Measurements from ENCODE around the gene C4BPA. TPM values are rescaled to one million over a fixed set of nuclear protein-coding genes. Genes with fewer than 3 reads are reported as not detected.

The C4BPA gene
- total RNA-seq, 2 experiments from 2014 or later: not detected

- Mint-ChIP-seq H3K27ac (no peak overlapping the region), H3K4me1 (no peaks in the 10 kb centered on the region), H3K36me3 (no peaks in the 10 kb centered on the region), H3K9me3 (peaks cover 2% of the 10 kb centered on the region), H3K27me3 (peaks cover 4% of the 10 kb centered on the region), H3K4me3 (no peak overlapping the region)
- DNase-seq: no peak
Measured at GRCh38 chr1:207173396-207173795, 69.4 kb downstream of the C4BPA start.

GRCh38 chr1:207174913-207175312 lies 70.9 kb downstream of the C4BPA start:
- Mint-ChIP-seq H3K27ac (no peak overlapping the region), H3K4me3 (no peak overlapping the region), H3K9me3 (no peaks in the 10 kb centered on the region), H3K27me3 (peaks cover 4% of the 10 kb centered on the region), H3K36me3 (no peaks in the 10 kb centered on the region), H3K4me1 (no peaks in the 10 kb centered on the region)
- no peak for DNase-seq

GRCh38 chr1:207179036-207179435 lies 75.0 kb downstream of the C4BPA start:
- Mint-ChIP-seq H3K9me3 (no peaks in the 10 kb centered on the region), H3K4me1 (no peaks in the 10 kb centered on the region), H3K27me3 (peaks cover 4% of the 10 kb centered on the region), H3K27ac (no peak overlapping the region), H3K4me3 (no peak overlapping the region), H3K36me3 (no peaks in the 10 kb centered on the region)
- no peak for DNase-seq

- no peak for DNase-seq
- no peaks in the 10 kb centered on the region for H3K36me3 Mint-ChIP-seq
Measured at GRCh38 chr1:207181847-207182246, 77.8 kb downstream of the C4BPA start.

GRCh38 chr1:207186503-207186902 lies 82.5 kb downstream of the C4BPA start:
- no peak overlapping the region for H3K4me3 Mint-ChIP-seq
- no peak for DNase-seq
- H3K36me3 Mint-ChIP-seq: no peaks in the 10 kb centered on the region
- H3K9me3 Mint-ChIP-seq: peaks cover 7% of the 10 kb centered on the region
- H3K27me3 Mint-ChIP-seq: no peaks in the 10 kb centered on the region
- no peak overlapping the region for H3K27ac Mint-ChIP-seq
- peaks cover 4% of the 10 kb centered on the region for H3K4me1 Mint-ChIP-seq

More at GRCh38 chr1:207181847-207182246, 77.8 kb downstream of the C4BPA start:
- Mint-ChIP-seq H3K4me3 (no peak overlapping the region), H3K9me3 (no peaks in the 10 kb centered on the region), H3K27me3 (peaks cover 4% of the 10 kb centered on the region), H3K4me1 (no peaks in the 10 kb centered on the region), H3K27ac (no peak overlapping the region)

GRCh38 chr1:207188901-207189300 lies 84.9 kb downstream of the C4BPA start:
- H3K4me3 Mint-ChIP-seq: no peak overlapping the region
- no peaks in the 10 kb centered on the region for H3K36me3 Mint-ChIP-seq
- H3K4me1 Mint-ChIP-seq: peaks cover 4% of the 10 kb centered on the region
- no peak for DNase-seq
- H3K9me3 Mint-ChIP-seq: peaks cover 7% of the 10 kb centered on the region
- no peak overlapping the region for H3K27ac Mint-ChIP-seq
- no peaks in the 10 kb centered on the region for H3K27me3 Mint-ChIP-seq

- Mint-ChIP-seq H3K27ac (no peak overlapping the region), H3K27me3 (no peaks in the 10 kb centered on the region), H3K9me3 (peaks cover 7% of the 10 kb centered on the region), H3K4me3 (no peak overlapping the region), H3K4me1 (peaks cover 4% of the 10 kb centered on the region), H3K36me3 (no peaks in the 10 kb centered on the region)
- DNase-seq: no peak
Measured at GRCh38 chr1:207191061-207191460, 87.0 kb downstream of the C4BPA start.

- H3K4me3 Mint-ChIP-seq: no peak overlapping the region
Measured at GRCh38 chr1:207191776-207192175, 87.7 kb downstream of the C4BPA start.

GRCh38 chr1:207194197-207194596 lies 90.2 kb downstream of the C4BPA start:
- Mint-ChIP-seq H3K9me3 (peaks cover 13% of the 10 kb centered on the region), H3K27me3 (no peaks in the 10 kb centered on the region), H3K4me3 (no peak overlapping the region), H3K27ac (no peak overlapping the region), H3K36me3 (peaks cover 6% of the 10 kb centered on the region), H3K4me1 (peaks cover 4% of the 10 kb centered on the region)
- no peak for DNase-seq

More at GRCh38 chr1:207191776-207192175, 87.7 kb downstream of the C4BPA start:
- Mint-ChIP-seq H3K9me3 (peaks cover 7% of the 10 kb centered on the region), H3K4me1 (peaks cover 4% of the 10 kb centered on the region), H3K36me3 (no peaks in the 10 kb centered on the region), H3K27ac (no peak overlapping the region), H3K27me3 (no peaks in the 10 kb centered on the region)
- DNase-seq: no peak

Other genes starting within 250 kb of the C4BPA start
- gene IL20, start 238.6 kb upstream of the C4BPA start, total RNA-seq: not detected
- gene IL24, start 206.8 kb upstream of the C4BPA start, total RNA-seq: under 1 TPM; 0.54 to 0.72 TPM
- gene FCMR, start 182.3 kb upstream of the C4BPA start, total RNA-seq: 10 to 100 TPM; 42.9 to 45.5 TPM
- gene PIGR, start 157.8 kb upstream of the C4BPA start, total RNA-seq: under 1 TPM; 0.08 to 0.10 TPM
- not detected for gene FCAMR, start 133.8 kb upstream of the C4BPA start, total RNA-seq
- under 1 TPM in 1 of 2 experiments, not detected in 1; 0.08 TPM for gene C1orf116, start 71.5 kb upstream of the C4BPA start, total RNA-seq
- gene YOD1, start 53.0 kb upstream of the C4BPA start, total RNA-seq: 10 to 100 TPM; 10.8 to 10.9 TPM
- 1 to 10 TPM; 3.9 to 5.2 TPM for gene PFKFB2, start 51.0 kb upstream of the C4BPA start, total RNA-seq
- gene C4BPB, start 15.4 kb upstream of the C4BPA start, total RNA-seq: 1 to 10 TPM; 1.2 to 1.6 TPM
- 10 to 100 TPM; 84.0 to 84.1 TPM for gene CD55, start 217.4 kb downstream of the C4BPA start, total RNA-seq

Measured in activated naive CD8-positive, alpha-beta T cell treated with anti-CD3 and anti-CD28 coated beads for 36 hours (primary cell).